Fibroblast of skin of left quadriceps (primary cell): ENCODE results near the gene ACTR1A.

Experiments used
- DNase-seq, 2 experiments: peaks; one replicate each; pipeline ENCODE4 v3.0.0-alpha.2; 2013; ENCODE audit warnings: low read depth in 2 of 2

The ACTR1A gene

GRCh38 chr10:102485093-102485784 is 17.3 kb downstream of the ACTR1A start:
- no peak for DNase-seq

- no peak for DNase-seq
Measured at GRCh38 chr10:102484021-102484420, 18.5 kb downstream of the ACTR1A start.

GRCh38 chr10:102480396-102480795 is 22.1 kb downstream of the ACTR1A start:
- DNase-seq, result no peak

- DNase-seq, result no peak
Measured at GRCh38 chr10:102479651-102480050, 22.9 kb downstream of the ACTR1A start.

- DNase-seq, result no peak
Measured at GRCh38 chr10:102476466-102477141, 25.9 kb downstream of the ACTR1A start.

GRCh38 chr10:102475451-102476040 is 27.0 kb downstream of the ACTR1A start:
- no peak for DNase-seq

GRCh38 chr10:102473445-102474331 is 28.8 kb downstream of the ACTR1A start:
- DNase-seq, result no peak

- no peak for DNase-seq
Measured at GRCh38 chr10:102470579-102471546, 31.6 kb downstream of the ACTR1A start.

GRCh38 chr10:102468683-102469082 is 33.8 kb downstream of the ACTR1A start:
- DNase-seq, result no peak

- DNase-seq, result no peak
Measured at GRCh38 chr10:102467971-102468438, 34.5 kb downstream of the ACTR1A start.

- no peak for DNase-seq
Measured at GRCh38 chr10:102467318-102467717, 35.2 kb downstream of the ACTR1A start.

- DNase-seq, result no peak
Measured at GRCh38 chr10:102465466-102465865, 37.0 kb downstream of the ACTR1A start.

GRCh38 chr10:102463983-102464382 is 38.5 kb downstream of the ACTR1A start:
- DNase-seq, result no peak

- no peak for DNase-seq
Measured at GRCh38 chr10:102462512-102463054, 39.9 kb downstream of the ACTR1A start.

- peak; percentile 45 to 47 for DNase-seq
Measured at GRCh38 chr10:102461187-102462054, 41.1 kb downstream of the ACTR1A start.

- DNase-seq, result no peak
Measured at GRCh38 chr10:102460836-102461186, 41.7 kb downstream of the ACTR1A start.

- DNase-seq, result no peak
Measured at GRCh38 chr10:102458656-102459055, 43.9 kb downstream of the ACTR1A start.

GRCh38 chr10:102457591-102458150 is 44.8 kb downstream of the ACTR1A start:
- DNase-seq, result no peak

GRCh38 chr10:102455893-102456471 is 46.5 kb downstream of the ACTR1A start:
- peak; percentile 56 to 57 for DNase-seq
